Measurements from ENCODE around the gene AP2B1.

GRCh38 chr17:35768797-35769196 lies 181.7 kb downstream of the AP2B1 start:
- TF ChIP-seq CTCF (IDR thresholded peaks at IDR 0.05) (no peak), IRF1 (CRISPR knock-in tag; IDR thresholded peaks at IDR 0.05) (no peak), JUN (CRISPR knock-in tag; IDR thresholded peaks at IDR 0.05) (no peak), USF2 (CRISPR knock-in tag; IDR thresholded peaks at IDR 0.05) (no peak), FOXP1 (CRISPR knock-in tag; IDR thresholded peaks at IDR 0.05; ENCODE audit: borderline replicate concordance) (no peak), GTF2I (CRISPR knock-in tag; conservative IDR thresholded peaks at IDR 0.05) (no peak), ATF6 (CRISPR knock-in tag; IDR thresholded peaks at IDR 0.05) (no peak), ZBTB43 (CRISPR knock-in tag; IDR thresholded peaks at IDR 0.05) (no peak)
